Activated CD8-positive, alpha-beta T cell treated with anti-CD3 and anti-CD28 coated beads, Interleukin-2, amount 10 ng/mL, durations not matched to agents 7 days and 5 days (primary cell): ENCODE measurements around the gene DENND4A. TPM values are rescaled to one million over a fixed set of nuclear protein-coding genes. Genes with fewer than 3 reads are reported as not detected.
A peak's percentile ranks its signal among the peaks of the same experiment; 100 is the strongest.

ENCODE experiments used
- ATAC-seq: fragments of 150-1000 bp; cut with Tn5 transposase; one replicate; pipeline ENCODE4 v1.10.0; 2021; ENCODE audit warnings: moderate library complexity
- CTCF ChIA-PET: fragments of 350-600 bp; sonication (Branson Sonifier 250); formaldehyde crosslinking; loops from one replicate; lab custom pipeline; 2021; ENCODE audit warnings: antibody characterized with exemption; lab: Charles Lee
- POLR2A ChIA-PET: fragments of 350-600 bp; sonication (Branson Sonifier 250); formaldehyde crosslinking; loops from one replicate; lab custom pipeline; 2021; ENCODE audit warnings: antibody characterized with exemption; lab: Charles Lee
- DNase-seq: peaks from one replicate; pipeline ENCODE4 v3.0.0-alpha.2; 2020
- H3K27ac Mint-ChIP-seq: one replicate; pipeline ENCODE4 v1.8.0; 2021; ENCODE audit warnings: mild to moderate bottlenecking, mixed read lengths
- H3K27me3 Mint-ChIP-seq: one replicate; pipeline ENCODE4 v1.8.0; 2021; ENCODE audit warnings: low read depth, mixed read lengths
- H3K36me3 Mint-ChIP-seq: one replicate; pipeline ENCODE4 v1.8.0; 2021; ENCODE audit warnings: low read depth, mixed read lengths
- H3K4me1 Mint-ChIP-seq: one replicate; pipeline ENCODE4 v1.8.0; 2021; ENCODE audit warnings: low read depth, mixed read lengths
- H3K4me3 Mint-ChIP-seq: one replicate; pipeline ENCODE4 v1.8.0; 2021; ENCODE audit warnings: mild to moderate bottlenecking, mixed read lengths
- H3K9me3 Mint-ChIP-seq: one replicate; pipeline ENCODE4 v1.8.0; 2022; ENCODE audit warnings: mixed read lengths; ENCODE audit not compliant: insufficient read depth
- total RNA-seq, 2 experiments: library from RNA; stranded (reverse); gene quantifications; one replicate each; pipeline ENCODE4 v1.2.3, GENCODE V29; 2021

Gene DENND4A
- total RNA-seq, 2 experiments from 2014 or later, result 40.1 to 45.0 TPM

GRCh38 chr15:65804252-65804931 lies 12.3 kb upstream of the DENND4A start:
- peaks cover 37% of the 10 kb centered on the region for H3K4me1 Mint-ChIP-seq
- ATAC-seq (no peak), DNase-seq (no peak)
- H3K4me3 Mint-ChIP-seq, result no peak overlapping the region
- H3K27me3 Mint-ChIP-seq, result no peaks in the 10 kb centered on the region
- peaks cover 4% of the 10 kb centered on the region for H3K36me3 Mint-ChIP-seq
- no peak overlapping the region for H3K27ac Mint-ChIP-seq
- ChIA-PET POLR2A (interaction anchor here (0.6 to 7.2 kb wide), 7 partner anchors 9 to 500 kb away, joined by 3 to 83 read pairs (median 4); partner anchors contain the start of genes DENND4A, RAB11A and RNU5B-1), CTCF (interaction anchor here (0.6 to 2.0 kb wide), 8 partner anchors 12 to 52 kb away, joined by 3 to 8 read pairs (median 4); partner anchors contain the start of gene DENND4A)
- H3K9me3 Mint-ChIP-seq, result no peaks in the 10 kb centered on the region

GRCh38 chr15:65801229-65801805 lies 9.2 kb upstream of the DENND4A start:
- peaks cover 6% of the 10 kb centered on the region for H3K36me3 Mint-ChIP-seq
- no peaks in the 10 kb centered on the region for H3K9me3 Mint-ChIP-seq
- peaks cover 42% of the 10 kb centered on the region for H3K4me1 Mint-ChIP-seq
- ATAC-seq (no peak), DNase-seq (no peak)
- H3K27ac Mint-ChIP-seq, result no peak overlapping the region
- H3K27me3 Mint-ChIP-seq, result no peaks in the 10 kb centered on the region
- POLR2A ChIA-PET, result interaction anchor here (2.8 kb wide), 1 partner anchor 9 kb away, joined by 7 read pairs; the partner anchor contains the start of gene DENND4A
- CTCF ChIA-PET, result interaction anchor here (1.0 to 1.2 kb wide), 2 partner anchors 11 to 39 kb away, joined by 3 read pairs; no protein-coding TSS in a partner anchor
- no peak overlapping the region for H3K4me3 Mint-ChIP-seq

GRCh38 chr15:65796610-65797078 lies 4.6 kb upstream of the DENND4A start:
- ATAC-seq, result no peak

DNA sequence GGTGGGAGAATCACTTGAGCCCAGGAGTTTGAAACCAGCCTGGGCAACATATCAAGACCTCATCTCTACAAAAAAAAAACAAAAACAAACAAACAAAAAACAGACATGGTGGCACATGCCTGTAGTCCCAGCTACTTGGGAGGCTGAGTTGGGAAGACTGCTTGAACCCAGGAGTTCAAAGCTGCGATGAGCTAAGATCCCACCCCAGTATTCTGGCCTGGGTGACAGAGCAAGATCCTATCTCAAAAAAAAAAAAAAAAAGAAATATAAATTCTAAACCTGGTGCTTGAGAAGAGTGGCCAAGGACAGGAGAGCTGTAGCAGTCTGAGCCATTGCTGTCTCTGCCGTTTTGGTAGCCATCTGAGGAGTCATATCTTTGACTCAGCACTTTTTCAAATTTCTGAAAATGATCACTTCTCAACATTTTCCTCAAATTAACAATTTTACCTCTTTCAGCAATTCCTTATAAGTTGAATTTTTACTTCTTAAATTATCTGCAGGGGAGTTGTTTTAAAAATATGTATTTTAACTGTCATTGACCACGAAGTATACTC lies 3.6 kb upstream of the DENND4A start:
- no peak for ATAC-seq
- no peak for DNase-seq
- Mint-ChIP-seq H3K27me3 (no peaks in the 10 kb centered on the region), H3K27ac (no peak overlapping the region), H3K4me1 (peaks cover 46% of the 10 kb centered on the region), H3K9me3 (no peaks in the 10 kb centered on the region), H3K4me3 (no peak overlapping the region), H3K36me3 (peaks cover 15% of the 10 kb centered on the region)
- CTCF ChIA-PET, result interaction anchor here (1.2 to 2.9 kb wide), 3 partner anchors 33 to 39 kb away, joined by 3 to 10 read pairs (median 4); no protein-coding TSS in a partner anchor
- POLR2A ChIA-PET, result interaction anchor here (0.6 to 6.8 kb wide), 2 partner anchors 11 to 73 kb away, joined by 3 to 83 read pairs; partner anchors contain the start of gene RAB11A

More at GRCh38 chr15:65796610-65797078, 4.6 kb upstream of the DENND4A start:
- H3K27ac Mint-ChIP-seq, result peak overlapping the region; percentile 1
- peaks cover 15% of the 10 kb centered on the region for H3K36me3 Mint-ChIP-seq
- ChIA-PET POLR2A (interaction anchor here (1.3 kb wide), 1 partner anchor 22 kb away, joined by 3 read pairs; no protein-coding TSS in a partner anchor), CTCF (interaction anchor here (0.6 to 2.0 kb wide), 7 partner anchors 18 to 1632 kb away, joined by 3 to 8 read pairs (median 3); no protein-coding TSS in a partner anchor)
- no peak overlapping the region for H3K4me3 Mint-ChIP-seq
- no peaks in the 10 kb centered on the region for H3K27me3 Mint-ChIP-seq
- no peak for DNase-seq
- no peaks in the 10 kb centered on the region for H3K9me3 Mint-ChIP-seq
- peaks cover 49% of the 10 kb centered on the region for H3K4me1 Mint-ChIP-seq

DNA sequence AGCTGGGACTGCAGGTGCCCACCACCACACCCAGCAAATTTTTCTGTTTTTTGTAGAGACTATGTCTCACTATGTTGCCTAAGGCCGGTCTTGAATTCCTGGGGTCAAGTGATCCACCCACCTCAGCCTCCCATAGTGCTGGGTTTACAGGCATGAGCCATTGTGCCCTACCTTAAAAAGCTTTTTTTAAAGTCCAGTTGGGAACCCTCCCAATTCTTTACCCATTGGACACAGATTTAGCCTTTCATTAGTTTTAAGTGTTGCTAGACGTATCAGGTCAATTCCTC lies 1.7 kb upstream of the DENND4A start:
- ChIA-PET CTCF (interaction anchor here (0.9 to 4.6 kb wide), 7 partner anchors 13 to 64 kb away, joined by 3 to 35 read pairs (median 4); no protein-coding TSS in a partner anchor), POLR2A (interaction anchor here (0.7 to 6.8 kb wide), 5 partner anchors 13 to 76 kb away, joined by 3 to 99 read pairs (median 63); partner anchors contain the start of gene RAB11A)

GRCh38 chr15:65792988-65793817 lies 1.1 kb upstream of the DENND4A start:
- ATAC-seq (no peak), DNase-seq (no peak)
- Mint-ChIP-seq H3K4me1 (peaks cover 64% of the 10 kb centered on the region), H3K36me3 (peaks cover 15% of the 10 kb centered on the region), H3K27me3 (no peaks in the 10 kb centered on the region), H3K9me3 (no peaks in the 10 kb centered on the region), H3K27ac (peak overlapping the region; percentile 93), H3K4me3 (peak overlapping the region; percentile 82)
- POLR2A ChIA-PET, result interaction anchor here (0.8 to 6.8 kb wide), 13 partner anchors 13 to 489 kb away, joined by 3 to 99 read pairs (median 18); partner anchors contain the start of genes RAB11A and RNU5B-1
- CTCF ChIA-PET, result interaction anchor here (0.9 to 4.6 kb wide), 13 partner anchors 11 to 87 kb away, joined by 3 to 35 read pairs (median 5); no protein-coding TSS in a partner anchor

More for the DNA sequence above, 1.7 kb upstream of the DENND4A start:
- H3K27me3 Mint-ChIP-seq, result no peaks in the 10 kb centered on the region
- peak overlapping the region; percentile 64 for H3K4me3 Mint-ChIP-seq
- peaks cover 61% of the 10 kb centered on the region for H3K4me1 Mint-ChIP-seq
- no peak for DNase-seq
- H3K36me3 Mint-ChIP-seq, result peaks cover 15% of the 10 kb centered on the region
- no peaks in the 10 kb centered on the region for H3K9me3 Mint-ChIP-seq
- no peak for ATAC-seq
- peak overlapping the region; percentile 72 for H3K27ac Mint-ChIP-seq

- H3K27ac Mint-ChIP-seq, result peak overlapping the region; percentile 93
- no peaks in the 10 kb centered on the region for H3K27me3 Mint-ChIP-seq
- H3K9me3 Mint-ChIP-seq, result no peaks in the 10 kb centered on the region
- DNase-seq (peak; percentile 63), ATAC-seq (peak; percentile 48)
- ChIA-PET CTCF (interaction anchor here (0.9 to 4.6 kb wide), 11 partner anchors 13 to 203 kb away, joined by 3 to 35 read pairs (median 5); no protein-coding TSS in a partner anchor), POLR2A (interaction anchor here (0.7 to 6.8 kb wide), 24 partner anchors 9 to 714 kb away, joined by 3 to 99 read pairs (median 5); partner anchors contain the start of genes RAB11A and RNU5B-1)
- H3K36me3 Mint-ChIP-seq, result peaks cover 18% of the 10 kb centered on the region
- H3K4me1 Mint-ChIP-seq, result peaks cover 59% of the 10 kb centered on the region
- H3K4me3 Mint-ChIP-seq, result peak overlapping the region; percentile 82
Observed at GRCh38 chr15:65791335-65792137, 557 bp downstream of the DENND4A start.

DNA sequence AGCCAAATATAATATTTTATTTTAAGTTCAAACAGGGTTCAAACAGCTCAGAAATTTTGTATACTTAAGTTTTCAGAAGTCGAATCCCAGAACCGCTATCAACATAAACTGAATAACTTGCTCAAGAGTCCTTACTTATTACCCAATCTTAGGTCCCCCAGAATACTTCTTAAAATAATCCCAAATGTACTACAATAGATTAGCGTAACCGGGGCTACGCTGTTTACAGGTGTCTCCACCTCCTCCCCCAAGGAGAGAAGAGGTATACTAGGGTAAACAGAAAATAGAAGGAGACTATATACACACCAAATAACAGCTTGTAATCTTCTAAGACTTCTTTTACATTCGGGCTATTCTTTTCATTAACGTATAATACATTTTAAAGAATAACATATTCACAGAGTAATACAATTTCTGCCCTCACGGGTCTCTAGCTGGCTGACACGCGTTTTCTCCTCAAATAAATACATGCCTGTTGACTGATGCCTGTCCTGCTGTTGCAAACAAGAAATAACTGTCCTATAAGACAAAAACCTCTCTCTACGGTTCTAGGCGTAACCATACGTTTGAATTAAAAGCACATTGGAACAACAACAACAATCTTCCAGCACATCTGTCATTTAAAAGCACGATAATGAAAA lies 1.3 kb downstream of the DENND4A start:
- DNase-seq, result peak; percentile 42
- no peaks in the 10 kb centered on the region for H3K9me3 Mint-ChIP-seq
- ChIA-PET POLR2A (interaction anchor here (0.7 to 6.8 kb wide), 17 partner anchors 8 to 486 kb away, joined by 3 to 99 read pairs (median 5); partner anchors contain the start of genes RAB11A and RNU5B-1), CTCF (interaction anchor here (0.6 to 4.6 kb wide), 16 partner anchors 12 to 953 kb away, joined by 3 to 35 read pairs (median 4); partner anchors contain the start of gene RAB11A)
- H3K36me3 Mint-ChIP-seq, result peaks cover 14% of the 10 kb centered on the region
- H3K4me1 Mint-ChIP-seq, result peaks cover 52% of the 10 kb centered on the region
- ATAC-seq, result no peak
- H3K4me3 Mint-ChIP-seq, result peak overlapping the region; percentile 82
- H3K27me3 Mint-ChIP-seq, result no peaks in the 10 kb centered on the region
- H3K27ac Mint-ChIP-seq, result peak overlapping the region; percentile 93

GRCh38 chr15:65789759-65790425 lies 2.2 kb downstream of the DENND4A start:
- peaks cover 47% of the 10 kb centered on the region for H3K4me1 Mint-ChIP-seq
- ChIA-PET CTCF (interaction anchor here (0.8 to 4.6 kb wide), 11 partner anchors 13 to 79 kb away, joined by 3 to 35 read pairs (median 4); partner anchors contain the start of gene RAB11A), POLR2A (interaction anchor here (0.6 to 6.8 kb wide), 8 partner anchors 16 to 178 kb away, joined by 4 to 99 read pairs (median 31); partner anchors contain the start of gene RAB11A)
- H3K4me3 Mint-ChIP-seq, result peak overlapping the region; percentile 82
- H3K9me3 Mint-ChIP-seq, result no peaks in the 10 kb centered on the region
- H3K36me3 Mint-ChIP-seq, result peaks cover 12% of the 10 kb centered on the region
- no peak for ATAC-seq
- peak overlapping the region; percentile 27 for H3K27ac Mint-ChIP-seq
- no peak for DNase-seq
- no peaks in the 10 kb centered on the region for H3K27me3 Mint-ChIP-seq
